Ovary (tissue), 3 donors: ENCODE results near the gene TPM2.

Experiments used
- POLR2A ChIP-seq: fragments of 450-650 bp; IDR thresholded peaks from one replicate; pipeline ENCODE4 v1.6.1; 2017; ENCODE audit warnings: antibody characterized with exemption, mild to moderate bottlenecking, moderate library complexity
- TF ChIP-seq, protein P1 (sequence below), 3 donors: fragments of 450-650 bp in 2 of 3; fragments of 200-600 bp in 1 of 3; IDR thresholded peaks; one replicate each; pipeline versions ENCODE4 v1.5.1 to v1.8.0; 2016 to 2022; ENCODE audit warnings: antibody characterized with exemption in 3 of 3, mild to moderate bottlenecking in 1 of 3
- donor health status: DM: no; HTN: no; CAD: no.

DNA sequence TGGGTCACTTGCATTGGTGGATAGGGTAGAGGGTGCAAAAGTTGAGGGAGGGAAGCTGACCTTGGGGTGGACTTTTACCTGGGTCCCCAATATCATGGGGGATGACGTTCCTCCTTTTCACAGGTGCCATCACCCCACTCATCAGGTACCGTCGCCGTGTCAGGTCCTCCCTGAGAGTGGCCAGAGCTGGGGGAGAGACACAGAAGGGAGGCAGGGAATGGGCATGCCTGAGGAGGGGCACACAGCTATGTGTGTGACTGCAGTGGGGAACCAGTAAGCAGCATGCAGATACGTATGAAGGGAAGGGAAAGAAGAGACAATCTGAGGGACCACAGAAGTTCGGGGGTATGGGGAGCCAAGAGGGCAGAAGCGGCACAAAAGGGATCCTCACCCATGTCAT, 49.2 kb upstream of the TPM2 start:
- TF ChIP-seq POLR2A: no peak
- TF ChIP-seq, protein P1, sequence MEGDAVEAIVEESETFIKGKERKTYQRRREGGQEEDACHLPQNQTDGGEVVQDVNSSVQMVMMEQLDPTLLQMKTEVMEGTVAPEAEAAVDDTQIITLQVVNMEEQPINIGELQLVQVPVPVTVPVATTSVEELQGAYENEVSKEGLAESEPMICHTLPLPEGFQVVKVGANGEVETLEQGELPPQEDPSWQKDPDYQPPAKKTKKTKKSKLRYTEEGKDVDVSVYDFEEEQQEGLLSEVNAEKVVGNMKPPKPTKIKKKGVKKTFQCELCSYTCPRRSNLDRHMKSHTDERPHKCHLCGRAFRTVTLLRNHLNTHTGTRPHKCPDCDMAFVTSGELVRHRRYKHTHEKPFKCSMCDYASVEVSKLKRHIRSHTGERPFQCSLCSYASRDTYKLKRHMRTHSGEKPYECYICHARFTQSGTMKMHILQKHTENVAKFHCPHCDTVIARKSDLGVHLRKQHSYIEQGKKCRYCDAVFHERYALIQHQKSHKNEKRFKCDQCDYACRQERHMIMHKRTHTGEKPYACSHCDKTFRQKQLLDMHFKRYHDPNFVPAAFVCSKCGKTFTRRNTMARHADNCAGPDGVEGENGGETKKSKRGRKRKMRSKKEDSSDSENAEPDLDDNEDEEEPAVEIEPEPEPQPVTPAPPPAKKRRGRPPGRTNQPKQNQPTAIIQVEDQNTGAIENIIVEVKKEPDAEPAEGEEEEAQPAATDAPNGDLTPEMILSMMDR (IDR thresholded peaks at IDR 0.05): no peak
